Astrocyte (in vitro differentiated cells and primary cell): ENCODE measurements around the gene PARD3B.

Experiments
- CTCF ChIP-seq: IDR thresholded peaks from 2 replicates; pipeline ENCODE4 v1.5.1; 2011; ENCODE audit warnings: low read depth, mild to moderate bottlenecking, inconsistent platforms, low read length, moderate library complexity; ENCODE audit not compliant: insufficient read depth
- EZH2 ChIP-seq: IDR thresholded peaks from 2 replicates; pipeline ENCODE4 v1.6.1; 2012; ENCODE audit warnings: mild to moderate bottlenecking, low read length, inconsistent platforms; ENCODE audit not compliant: insufficient read depth

DNA sequence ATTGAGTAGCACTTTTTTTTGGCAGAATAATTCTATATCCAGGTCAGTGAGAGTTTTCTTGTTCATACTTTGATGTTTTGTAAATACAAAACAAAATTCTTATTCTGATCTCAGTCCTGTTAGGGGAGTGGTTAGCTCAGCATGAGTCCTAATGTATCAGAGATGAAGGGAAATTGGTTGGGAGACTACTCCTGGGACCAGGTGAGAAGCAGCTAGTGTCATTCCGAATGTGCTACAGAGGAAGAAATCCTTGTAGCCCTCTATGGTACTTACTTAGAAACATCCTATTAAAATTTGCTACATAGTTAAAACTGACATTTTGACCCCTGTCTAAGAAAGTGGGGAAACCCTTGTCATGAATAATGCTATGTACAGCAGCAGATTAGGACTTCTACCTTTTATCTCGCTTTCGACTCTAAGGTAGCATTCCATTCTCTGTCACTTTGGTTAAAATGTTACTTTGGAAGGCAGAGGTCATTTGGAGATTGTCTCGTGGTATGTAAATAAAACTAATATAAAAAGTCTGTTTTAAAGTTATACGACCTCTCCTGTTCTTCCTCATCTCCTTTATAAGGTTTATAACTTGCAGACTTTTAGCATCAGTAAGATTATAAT lies 65.8 kb downstream of the PARD3B start:
- TF ChIP-seq CTCF, result no peak
- TF ChIP-seq EZH2, result no peak
